Activated T-helper 1 cell treated with anti-CD3 and anti-CD28 coated beads, Interleukin-2, amount 50 U/mL, for 16 hours (primary cell): ENCODE measurements around the gene SSNA1.
"Not testable (repeated sequence)": the region's sequence is repeated elsewhere in the genome, so short reads cannot be mapped to it uniquely, and the experiment has no call there.

Source experiments
- DNase-seq, 2 donors: peaks; one replicate each; pipeline ENCODE4 v3.0.0-alpha.2; 2020; ENCODE audit warnings: low read depth in 1 of 2, low spot score in 1 of 2

SSNA1 gene

DNA sequence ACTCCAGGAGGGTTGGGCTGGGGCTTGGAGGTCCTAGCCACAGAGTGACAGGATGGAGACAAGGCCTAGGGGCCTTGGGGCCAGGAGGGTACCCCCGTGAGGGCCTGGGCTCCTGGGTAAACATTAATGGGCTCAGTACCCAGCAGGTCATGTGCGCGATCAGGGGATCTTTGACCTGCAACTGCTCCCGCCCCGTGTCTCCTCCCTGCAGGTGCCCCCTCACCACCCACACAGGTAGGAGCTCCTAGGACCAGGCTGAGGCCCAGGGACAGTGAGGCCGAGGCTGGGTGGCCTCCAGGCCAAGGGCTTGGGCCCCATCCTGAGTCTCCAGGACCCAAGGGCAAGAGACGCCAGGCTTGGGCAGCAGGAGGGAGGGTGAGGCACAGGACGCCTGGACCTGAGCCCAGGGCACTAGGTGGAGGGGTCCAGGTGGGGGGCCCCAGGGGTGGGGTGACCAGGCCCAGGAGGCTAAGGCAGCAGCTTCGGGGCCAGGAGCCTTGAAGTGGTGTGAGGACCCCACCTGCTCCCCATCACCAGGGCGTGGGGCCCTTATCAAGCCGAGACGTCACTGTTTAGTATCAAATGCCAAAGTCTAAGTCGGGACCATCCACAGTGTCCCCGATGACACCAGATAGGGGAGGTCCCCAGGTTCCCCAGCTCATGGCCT, 42.4 kb downstream of the SSNA1 start, which contains the start of gene SLC34A3:
Gene SLC34A3, plus strand, starts transcription at position 197 of the 667 bp plus-strand sequence. CDS start 802 bp downstream, outside the sequence.
- no peak for DNase-seq

DNA sequence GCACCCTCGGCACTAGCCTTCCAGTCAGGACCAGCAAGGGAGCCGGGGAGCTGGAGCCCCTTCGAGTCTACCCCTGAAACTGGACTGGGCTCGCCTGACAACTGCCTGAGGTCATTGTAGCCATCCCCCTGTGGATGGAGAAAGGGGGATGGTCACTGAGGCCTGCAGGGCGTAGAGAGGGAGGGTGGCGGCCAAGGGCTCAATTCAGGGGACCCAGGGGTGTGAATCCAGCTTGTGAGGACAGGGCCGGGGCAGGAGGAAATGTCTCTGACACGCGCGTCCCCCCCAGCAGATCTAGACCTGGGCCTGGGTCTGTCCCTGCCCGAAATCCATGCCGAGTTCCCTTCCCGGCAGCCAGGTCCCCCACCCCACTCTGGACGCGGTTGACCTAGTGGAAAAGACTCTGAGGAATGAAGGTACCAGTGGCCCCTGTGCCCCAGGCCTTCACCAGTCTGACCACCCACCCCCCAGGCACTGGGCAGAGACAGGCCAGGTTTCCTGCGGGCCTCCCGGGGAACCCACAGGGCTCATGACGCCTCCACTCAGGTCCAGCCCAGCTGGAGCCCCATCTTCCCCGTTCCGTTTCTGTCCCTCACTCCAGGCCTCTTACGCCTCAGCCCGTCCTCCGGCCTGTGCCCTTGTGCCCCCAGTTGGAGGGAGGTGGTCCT, 43.0 kb downstream of the SSNA1 start:
- no peak for DNase-seq

DNA sequence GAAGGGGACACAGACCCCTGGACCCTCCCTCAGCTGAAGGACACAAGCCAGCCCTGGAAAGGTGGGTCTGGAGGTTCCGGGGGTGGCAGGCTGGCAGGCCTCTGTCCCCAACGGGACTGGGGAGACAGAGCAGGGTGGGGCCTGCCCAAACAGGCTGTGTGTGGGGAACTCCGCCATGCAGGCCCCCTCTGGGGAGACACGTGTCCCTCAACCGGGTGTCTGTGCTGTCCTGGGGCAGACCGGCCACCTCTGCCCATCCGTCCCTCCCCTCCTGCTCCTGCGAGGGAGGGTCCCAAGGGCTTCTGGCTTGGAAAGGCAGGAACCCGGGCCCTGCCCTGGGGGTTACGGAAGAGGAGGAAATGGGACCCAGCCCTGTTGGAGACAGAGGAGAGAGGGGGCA, 43.6 kb downstream of the SSNA1 start:
- no peak for DNase-seq

DNA sequence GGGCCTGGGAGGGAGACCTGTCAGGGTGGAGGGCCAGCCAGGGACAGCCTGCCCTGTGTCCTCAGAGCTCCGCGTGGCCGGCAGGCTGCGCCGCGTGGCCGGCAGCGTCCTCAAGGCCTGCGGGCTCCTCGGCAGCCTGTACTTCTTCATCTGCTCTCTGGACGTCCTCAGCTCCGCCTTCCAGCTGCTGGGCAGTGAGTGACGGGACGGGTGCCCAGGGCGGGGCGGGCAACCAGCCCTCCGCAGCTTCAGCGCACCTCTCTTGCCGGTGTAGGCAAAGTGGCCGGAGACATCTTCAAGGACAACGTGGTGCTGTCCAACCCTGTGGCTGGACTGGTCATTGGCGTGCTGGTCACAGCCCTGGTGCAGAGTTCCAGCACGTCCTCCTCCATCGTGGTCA, 44.0 kb downstream of the SSNA1 start:
- DNase-seq = no peak

GRCh38 chr9:137233143-137233980, 44.9 kb downstream of the SSNA1 start:
- no peak for DNase-seq

GRCh38 chr9:137234055-137234697, 45.7 kb downstream of the SSNA1 start:
- no peak for DNase-seq

DNA sequence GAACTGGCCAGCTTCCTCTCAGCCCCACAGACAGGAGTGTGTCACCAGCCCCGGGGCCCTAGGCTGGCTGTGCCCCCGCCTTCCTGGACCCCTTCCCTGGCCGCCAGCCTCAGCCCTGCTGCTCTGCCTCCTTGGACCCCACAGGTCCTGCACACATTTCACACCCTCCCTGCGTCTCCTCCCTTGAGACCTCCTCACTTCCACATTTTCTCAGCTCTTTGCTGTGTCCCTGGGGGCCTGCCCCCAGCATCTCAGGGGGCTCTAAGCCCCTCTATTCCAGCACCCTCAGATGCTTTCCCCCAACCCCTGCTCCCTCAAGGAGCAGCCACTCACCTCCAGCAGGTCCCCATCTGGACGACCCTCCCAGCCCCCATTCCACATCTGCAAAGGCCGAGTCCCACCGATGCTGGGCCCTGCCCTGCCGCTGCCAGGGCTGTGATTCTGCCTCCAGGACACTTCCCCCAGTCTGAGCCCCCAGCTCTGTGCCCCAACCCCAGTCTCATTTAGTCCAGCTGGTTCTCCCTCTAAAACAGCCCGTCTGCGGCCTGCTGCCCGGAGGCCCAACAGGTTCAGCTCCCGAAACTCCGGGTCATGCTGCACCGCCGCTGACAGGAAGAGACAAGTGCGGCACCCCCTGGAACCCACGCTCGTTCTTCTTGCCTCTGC, 46.4 kb downstream of the SSNA1 start:
- no peak for DNase-seq

DNA sequence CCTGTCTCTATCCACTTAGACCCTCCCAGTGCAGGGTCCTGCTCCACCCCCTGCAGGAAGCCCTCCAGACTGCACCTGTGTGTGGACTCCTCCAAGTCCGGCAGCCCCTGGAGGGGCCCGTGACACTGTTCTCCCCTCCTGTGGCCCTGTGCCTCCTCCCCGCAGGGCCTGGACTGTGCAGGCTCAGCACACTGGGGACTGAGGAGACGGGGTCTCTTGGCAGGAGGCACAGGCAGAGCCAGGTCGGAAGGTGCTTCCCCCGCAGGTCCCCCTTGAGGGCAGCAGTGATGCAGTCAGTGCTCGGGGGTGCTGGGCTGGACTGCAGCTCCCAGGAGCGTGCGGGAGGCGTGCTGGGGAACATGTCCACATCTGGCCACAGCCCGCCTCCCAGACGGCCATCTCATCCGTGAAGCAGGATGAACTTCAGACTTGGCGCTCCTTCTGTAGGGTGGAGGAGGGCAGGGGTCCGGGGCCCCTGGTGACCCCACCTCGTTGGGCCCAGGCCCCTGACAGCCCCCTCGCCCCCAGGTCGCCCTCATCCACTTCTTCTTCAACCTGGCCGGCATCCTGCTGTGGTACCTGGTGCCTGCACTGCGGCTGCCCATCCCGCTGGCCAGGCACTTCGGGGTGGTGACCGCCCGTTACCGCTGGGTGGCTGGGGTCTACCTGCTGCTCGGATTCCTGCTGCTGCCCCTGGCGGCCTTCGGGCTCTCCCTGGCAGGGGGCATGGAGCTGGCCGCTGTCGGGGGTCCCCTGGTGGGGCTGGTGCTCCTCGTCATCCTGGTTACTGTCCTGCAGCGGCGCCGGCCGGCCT, 47.2 kb downstream of the SSNA1 start:
- DNase-seq = no peak

GRCh38 chr9:137236238-137236935, 47.9 kb downstream of the SSNA1 start:
- peak; percentile 83 to 84 for DNase-seq

DNA sequence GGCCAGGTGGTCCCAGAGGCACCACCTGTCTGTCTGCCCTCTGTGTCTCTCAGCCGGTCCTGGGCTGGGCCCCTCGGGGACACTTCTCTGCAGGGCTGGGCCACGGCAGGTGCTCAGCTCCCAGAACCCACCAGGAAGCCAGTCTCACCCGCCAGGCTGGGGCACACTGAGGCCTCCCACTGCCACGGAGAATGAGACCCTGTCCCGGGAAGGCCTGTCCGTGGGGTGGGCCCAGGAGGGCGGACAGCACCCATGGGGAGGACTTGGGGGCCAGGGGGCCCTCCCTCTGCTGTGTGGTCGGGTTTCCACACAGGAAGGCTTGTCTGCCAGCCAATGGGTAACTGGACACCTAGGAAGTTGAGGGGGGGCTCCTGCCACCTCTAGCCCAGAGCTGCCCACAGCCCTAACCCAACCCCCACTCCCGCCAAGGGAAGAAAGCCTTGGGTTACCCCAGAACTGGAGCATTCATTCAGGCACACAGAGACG, 48.5 kb downstream of the SSNA1 start:
- no peak for DNase-seq

GRCh38 chr9:137237759-137238726, 49.6 kb downstream of the SSNA1 start:
- no peak for DNase-seq

DNA sequence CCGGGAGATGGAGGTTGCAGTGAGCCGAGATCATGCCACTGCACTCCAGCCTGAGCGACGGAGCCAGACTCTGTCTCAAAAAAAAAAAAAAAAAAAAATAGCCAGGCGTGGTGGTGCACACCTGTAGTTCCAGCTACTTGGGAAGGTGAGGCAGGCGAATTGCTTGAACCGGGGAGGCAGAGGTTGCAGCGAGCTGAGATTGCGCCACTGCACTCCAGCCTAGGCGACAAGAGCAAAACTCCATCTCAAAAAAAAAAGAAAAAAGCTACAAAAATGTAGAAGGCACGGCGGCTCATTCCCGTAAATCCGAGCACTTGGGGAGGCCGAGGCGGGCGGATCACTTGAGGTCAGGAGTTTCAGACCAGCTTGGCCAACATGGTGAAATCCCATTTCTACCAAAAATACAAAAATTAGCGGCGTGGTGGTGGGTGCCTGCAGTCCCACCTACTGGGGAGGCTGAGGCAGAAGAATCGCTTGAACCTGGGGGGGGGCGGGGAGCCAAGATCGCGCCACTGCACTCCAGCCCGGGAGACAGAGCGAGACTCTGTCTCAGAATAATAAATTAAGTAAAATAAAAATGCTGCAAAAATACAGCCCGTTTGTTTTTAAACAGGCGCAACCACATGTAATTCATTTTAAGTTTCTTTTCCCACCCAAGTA, 51.2 kb downstream of the SSNA1 start:
- not testable (repeated sequence) for DNase-seq
